H9 (cell line): ENCODE results near the gene INPP4A. TPM values are rescaled to one million over a fixed set of nuclear protein-coding genes. Genes with fewer than 3 reads are reported as not detected.

ENCODE experiments used
- DNase-seq: peaks from one replicate; pipeline ENCODE4 v3.0.0-alpha.2; 2017
- H2AFZ ChIP-seq: one replicate; pipeline ENCODE4 v1.6.1; 2013; ENCODE audit warnings: mild to moderate bottlenecking, low read length, control low read depth, moderate library complexity
- H2AK5ac ChIP-seq: 2 replicates; pipeline ENCODE4 v1.6.1; 2013; ENCODE audit warnings: low read length, control low read depth, mixed read lengths; ENCODE audit not compliant: insufficient read length
- H2BK120ac ChIP-seq: one replicate; pipeline ENCODE4 v1.6.1; 2013; ENCODE audit warnings: low read depth, mild to moderate bottlenecking, low read length, control low read depth, inconsistent platforms; ENCODE audit not compliant: poor library complexity, severe bottlenecking
- H2BK12ac ChIP-seq: 2 replicates; pipeline ENCODE4 v1.6.1; 2013; ENCODE audit warnings: low read length, control low read depth, mixed read lengths, low read depth; ENCODE audit not compliant: insufficient read length
- H2BK15ac ChIP-seq: 2 replicates; pipeline ENCODE4 v1.6.1; 2013; ENCODE audit warnings: low read depth, low read length, control low read depth
- H2BK20ac ChIP-seq: one replicate; pipeline ENCODE4 v1.6.1; 2013; ENCODE audit warnings: low read depth, mild to moderate bottlenecking, low read length, control low read depth, inconsistent platforms; ENCODE audit not compliant: poor library complexity, severe bottlenecking
- H2BK5ac ChIP-seq: 2 replicates; pipeline ENCODE4 v1.6.1; 2013; ENCODE audit warnings: low read length, control low read depth, mixed read lengths; ENCODE audit not compliant: insufficient read length
- H3K14ac ChIP-seq: 2 replicates; pipeline ENCODE4 v1.6.1; 2013; ENCODE audit warnings: low read length, control low read depth; ENCODE audit not compliant: insufficient read depth
- H3K18ac ChIP-seq: 2 replicates; pipeline ENCODE4 v1.6.1; 2013; ENCODE audit warnings: low read depth, mild to moderate bottlenecking, mixed read lengths, low read length, control low read depth; ENCODE audit not compliant: insufficient read length
- H3K23ac ChIP-seq: 2 replicates; pipeline ENCODE4 v1.6.1; 2013; ENCODE audit warnings: low read length, control low read depth, mixed read lengths, low read depth; ENCODE audit not compliant: insufficient read length
- H3K23me2 ChIP-seq: 2 replicates; pipeline ENCODE4 v1.6.1; 2013; ENCODE audit warnings: low read depth, mild to moderate bottlenecking, mixed read lengths, low read length, control low read depth; ENCODE audit not compliant: insufficient read length, poor library complexity, severe bottlenecking
- H3K27ac ChIP-seq: 2 replicates; pipeline ENCODE4 v1.5.1; 2013; ENCODE audit warnings: low read length, control low read depth, mixed read lengths, low read depth; ENCODE audit not compliant: insufficient read length
- H3K27me3 ChIP-seq: 2 replicates; pipeline ENCODE4 v1.6.1; 2013; ENCODE audit warnings: low read length, control low read depth, inconsistent platforms; ENCODE audit not compliant: insufficient read depth
- H3K4ac ChIP-seq: 2 replicates; pipeline ENCODE4 v1.6.1; 2013; ENCODE audit warnings: low read depth, mild to moderate bottlenecking, control low read depth, inconsistent platforms, low read length, moderate library complexity
- H3K4me1 ChIP-seq: 2 replicates; pipeline ENCODE4 v1.6.1; 2013; ENCODE audit warnings: low read length, control low read depth, inconsistent platforms; ENCODE audit not compliant: insufficient read depth
- H3K4me2 ChIP-seq: 2 replicates; pipeline ENCODE4 v1.6.1; 2013; ENCODE audit warnings: low read length, control low read depth, mixed read lengths; ENCODE audit not compliant: insufficient read length, insufficient read depth
- H3K56ac ChIP-seq: 2 replicates; pipeline ENCODE4 v1.6.1; 2013; ENCODE audit warnings: low read depth, mild to moderate bottlenecking, mixed read lengths, low read length, control low read depth; ENCODE audit not compliant: insufficient read length
- H3K79me1 ChIP-seq: 2 replicates; pipeline ENCODE4 v1.6.1; 2013; ENCODE audit warnings: low read depth, mild to moderate bottlenecking, moderate library complexity, low read length, control low read depth, inconsistent platforms; ENCODE audit not compliant: insufficient read depth, poor library complexity, severe bottlenecking
- H3K79me2 ChIP-seq: 2 replicates; pipeline ENCODE4 v1.6.1; 2013; ENCODE audit warnings: low read length, control low read depth, inconsistent platforms; ENCODE audit not compliant: insufficient read depth
- H3K9ac ChIP-seq: 2 replicates; pipeline ENCODE4 v1.6.1; 2013; ENCODE audit warnings: low read length, control low read depth, mixed read lengths; ENCODE audit not compliant: insufficient read length; ENCODE audit errors: extremely low read depth
- H3K9me3 ChIP-seq: one replicate; pipeline ENCODE4 v1.6.1; 2013; ENCODE audit warnings: low read depth, low read length, inconsistent platforms; ENCODE audit not compliant: control insufficient read depth
- H3T11ph ChIP-seq: one replicate; pipeline ENCODE4 v1.6.1; 2013; ENCODE audit warnings: mild to moderate bottlenecking, low read length, control low read depth, inconsistent platforms
- H4K20me1 ChIP-seq: one replicate; pipeline ENCODE4 v1.6.1; 2013; ENCODE audit not compliant: control insufficient read depth, insufficient read length, insufficient read depth
- H4K5ac ChIP-seq: 2 replicates; pipeline ENCODE4 v1.6.1; 2013; ENCODE audit warnings: low read depth, mild to moderate bottlenecking, mixed read lengths, low read length, control low read depth; ENCODE audit not compliant: insufficient read length
- H4K8ac ChIP-seq: replicated peaks from 2 replicates; pipeline ENCODE4 v1.6.1; 2013; ENCODE audit warnings: low read length, control low read depth, mixed read lengths, low read depth; ENCODE audit not compliant: insufficient read length
- H4K91ac ChIP-seq: 2 replicates; pipeline ENCODE4 v1.6.1; 2013; ENCODE audit warnings: low read depth, mild to moderate bottlenecking, moderate library complexity, mixed read lengths, low read length, control low read depth; ENCODE audit not compliant: insufficient read length
- H3K27ac Mint-ChIP-seq, 3 experiments: 2 replicates in 2 of 3; 3 replicates in 1 of 3; pipeline ENCODE4 v1.8.0; 2020 to 2021; ENCODE audit warnings: mixed read lengths in 3 of 3, mild to moderate bottlenecking in 1 of 3, moderate library complexity in 1 of 3
- H3K27me3 Mint-ChIP-seq: 2 replicates; pipeline ENCODE4 v1.8.0; 2021; ENCODE audit warnings: low read depth, mild to moderate bottlenecking, moderate library complexity, mixed read lengths
- H3K36me3 Mint-ChIP-seq, 3 experiments: 2 replicates in 2 of 3; 3 replicates in 1 of 3; pipeline ENCODE4 v1.8.0; 2020 to 2021; ENCODE audit warnings: low read depth in 3 of 3, mixed read lengths in 3 of 3; ENCODE audit not compliant: insufficient read depth in 1 of 3
- H3K4me1 Mint-ChIP-seq, 2 experiments: 2 replicates each; pipeline ENCODE4 v1.8.0; 2020; ENCODE audit warnings: mixed read lengths in 2 of 2
- H3K4me3 Mint-ChIP-seq, 2 experiments: 2 replicates in 1 of 2; 3 replicates in 1 of 2; pipeline ENCODE4 v1.8.0; 2020 to 2021; ENCODE audit warnings: mild to moderate bottlenecking in 2 of 2, mixed read lengths in 2 of 2, moderate library complexity in 1 of 2
- H3K9me3 Mint-ChIP-seq, 2 experiments: 2 replicates in 1 of 2; 3 replicates in 1 of 2; pipeline ENCODE4 v1.8.0; 2020; ENCODE audit warnings: mild to moderate bottlenecking in 2 of 2, mixed read lengths in 2 of 2, moderate library complexity in 1 of 2
- CTCF ChIP-seq: fragments of 200-600 bp; sonication (generic); conservative IDR thresholded peaks from 3 replicates; pipeline ENCODE4 v1.8.0; 2021; ENCODE audit warnings: antibody characterized with exemption, mild to moderate bottlenecking
- WGBS: extraction: QIAGEN DNeasy Blood & Tissue Kit; methylation state at CpG from one replicate; pipeline ENCODE4 v1.1.7; 2013; ENCODE audit warnings: missing lambda C conversion rate, low lambda C conversion rate, mixed read lengths; ENCODE audit not compliant: insufficient read length; ENCODE audit errors: extremely low coverage; 5-methylcytosine and 5-hydroxymethylcytosine counted together
- total RNA-seq: library from RNA; stranded (reverse); gene quantifications from 2 replicates; pipeline ENCODE4 v1.2.1, GENCODE V29; 2021

Gene INPP4A
- total RNA-seq, 1 experiment from 2014 or later = 55.2 TPM

- Histone ChIP-seq H3K27me3 (no peaks in the 10 kb centered on the region), H3T11ph (no peak overlapping the region), H4K8ac (no peak overlapping the region), H3K56ac (no peak overlapping the region), H2AFZ (no peak overlapping the region), H3K4ac (no peak overlapping the region), H3K23ac (no peak overlapping the region), H3K79me2 (peaks cover 2% of the 10 kb centered on the region; the same call in 1 of the 2 replicates), H3K4me2 (no peak overlapping the region), H2BK120ac (no peak overlapping the region), H3K79me1 (peaks cover 4% of the 10 kb centered on the region), H3K18ac (no peak overlapping the region), H3K9ac (no peak overlapping the region), H4K20me1 (no peaks in the 10 kb centered on the region), H2BK5ac (no peak overlapping the region), H4K91ac (no peak overlapping the region), H3K4me1 (peaks cover 10% of the 10 kb centered on the region; the same call in 1 of the 2 replicates), H3K27ac (no peak overlapping the region), H2BK12ac (no peak overlapping the region), H2AK5ac (no peak overlapping the region), H3K9me3 (no peaks in the 10 kb centered on the region), H3K14ac (no peak overlapping the region), H3K23me2 (no peaks in the 10 kb centered on the region), H2BK15ac (no peak overlapping the region), H2BK20ac (no peak overlapping the region), H4K5ac (no peak overlapping the region)
- peaks cover 8 to 16% (median 8%) of the 10 kb centered on the region in 3 experiments for H3K36me3 Mint-ChIP-seq
- no peak for DNase-seq
- no peak for TF ChIP-seq CTCF
- H3K4me3 Mint-ChIP-seq = no peak overlapping the region
- H3K9me3 Mint-ChIP-seq = no peaks in the 10 kb centered on the region
- no peaks in the 10 kb centered on the region for H3K27me3 Mint-ChIP-seq
- peak overlapping the region in 2 of 3 experiments; percentile 61 to 63; a peak in 3 of 7 replicates for H3K27ac Mint-ChIP-seq
- no CpG with 5 or more reads among the region's 11 CpGs for WGBS
- H3K4me1 Mint-ChIP-seq = peaks cover 56% of the 10 kb centered on the region in 2 experiments
Measured at GRCh38 chr2:98467082-98467536, 22.5 kb downstream of the INPP4A start.
